Ramos (cell line): Measurements from ENCODE around the gene PTPN7.
"Not testable (repeated sequence)": the region's sequence is repeated elsewhere in the genome, so short reads cannot be mapped to it uniquely, and the experiment has no call there.

Experiments used
- in situ Hi-C: fragments of 300-500 bp; cut with MboI; formaldehyde crosslinking; loops from one replicate; pipeline ENCODE4 v1.14.3; 2022; ENCODE audit warnings: low sequenced_read_pairs; ENCODE audit not compliant: unreplicated experiment

Gene PTPN7

GRCh38 chr1:202189918-202190715 lies 29.7 kb upstream of the PTPN7 start:
- in situ Hi-C loops: loop anchor here (5.0 kb wide), 1 partner anchor 122 kb away; no protein-coding TSS in a partner anchor

- in situ Hi-C loops: loop anchor here (5.0 kb wide), 1 partner anchor 123 kb away; no protein-coding TSS in a partner anchor
Observed at GRCh38 chr1:202189001-202189790, 28.8 kb upstream of the PTPN7 start.

- in situ Hi-C loops: loop anchor here (5.0 kb wide), 1 partner anchor 124 kb away; no protein-coding TSS in a partner anchor
Observed at GRCh38 chr1:202187697-202188407, 27.4 kb upstream of the PTPN7 start.

- in situ Hi-C loops: loop anchor here (5.0 kb wide), 1 partner anchor 125 kb away; no protein-coding TSS in a partner anchor
Observed at GRCh38 chr1:202187041-202187671, 26.8 kb upstream of the PTPN7 start.

GRCh38 chr1:202186327-202186726 lies 25.9 kb upstream of the PTPN7 start:
- in situ Hi-C loops: loop anchor here (5.0 kb wide), 1 partner anchor 126 kb away; no protein-coding TSS in a partner anchor

- in situ Hi-C loops: loop anchor here (5.0 kb wide), 1 partner anchor 127 kb away; no protein-coding TSS in a partner anchor
Observed at GRCh38 chr1:202184750-202185460, 24.5 kb upstream of the PTPN7 start.

GRCh38 chr1:202182040-202182877 lies 21.9 kb upstream of the PTPN7 start:
- in situ Hi-C loops: no loop called here

- in situ Hi-C loops: no loop called here
Observed at GRCh38 chr1:202181586-202181985, 21.2 kb upstream of the PTPN7 start.

- in situ Hi-C loops: not testable (repeated sequence)
Observed at GRCh38 chr1:202180751-202181139, 20.3 kb upstream of the PTPN7 start.

GRCh38 chr1:202179828-202180750 lies 19.7 kb upstream of the PTPN7 start:
- in situ Hi-C loops: no loop called here

- in situ Hi-C loops: no loop called here
Observed at GRCh38 chr1:202176949-202177927, 16.8 kb upstream of the PTPN7 start.

- in situ Hi-C loops: no loop called here
Observed at GRCh38 chr1:202173993-202174392, 13.6 kb upstream of the PTPN7 start.

- in situ Hi-C loops: no loop called here
Observed at GRCh38 chr1:202172015-202172355, 11.6 kb upstream of the PTPN7 start.

GRCh38 chr1:202171292-202172014 lies 11.1 kb upstream of the PTPN7 start:
- in situ Hi-C loops: no loop called here

- in situ Hi-C loops: no loop called here
Observed at GRCh38 chr1:202170726-202171125, 10.3 kb upstream of the PTPN7 start.

- in situ Hi-C loops: no loop called here
Observed at GRCh38 chr1:202168861-202169260, 8.5 kb upstream of the PTPN7 start.
